ENCODE data around the gene AVPR2.

The AVPR2 gene

GRCh38 chrX:153934148-153934761 lies 29.8 kb downstream of the AVPR2 start:
- no peak for DNase-seq

- DNase-seq: peak; percentile 45
Measured at GRCh38 chrX:153934762-153935325, 30.4 kb downstream of the AVPR2 start, which contains the start of gene NAA10. NAA10 (minus strand) TSS chrX:153935037; CDS start chrX:153934904, 133 bp downstream.

- DNase-seq: no peak
Measured at GRCh38 chrX:153935326-153935851, 30.9 kb downstream of the AVPR2 start.

- no peak for DNase-seq
Measured at GRCh38 chrX:153937056-153937455, 32.6 kb downstream of the AVPR2 start.

GRCh38 chrX:153938226-153938786 lies 33.8 kb downstream of the AVPR2 start:
- no peak for DNase-seq

GRCh38 chrX:153939573-153939972 lies 35.1 kb downstream of the AVPR2 start:
- no peak for DNase-seq

- no peak for DNase-seq
Measured at GRCh38 chrX:153941336-153942252, 37.1 kb downstream of the AVPR2 start.

GRCh38 chrX:153944140-153944799 lies 39.8 kb downstream of the AVPR2 start, which contains the start of gene RENBP:
RENBP (minus strand) TSS chrX:153944643; CDS start chrX:153944610, 33 bp downstream.
- no peak for DNase-seq

- no peak for DNase-seq
Measured at GRCh38 chrX:153944800-153945150, 40.3 kb downstream of the AVPR2 start.

- DNase-seq: no peak
Measured at GRCh38 chrX:153945956-153946943, 41.8 kb downstream of the AVPR2 start.

GRCh38 chrX:153947009-153947769 lies 42.7 kb downstream of the AVPR2 start:
- peak; percentile 60 for DNase-seq

GRCh38 chrX:153948002-153948466 lies 43.6 kb downstream of the AVPR2 start:
- no peak for DNase-seq

GRCh38 chrX:153948847-153949805 lies 44.7 kb downstream of the AVPR2 start:
- no peak for DNase-seq

- DNase-seq: no peak
Measured at GRCh38 chrX:153950127-153950526, 45.7 kb downstream of the AVPR2 start.

- no peak for DNase-seq
Measured at GRCh38 chrX:153951683-153952372, 47.4 kb downstream of the AVPR2 start.

- DNase-seq: no peak
Measured at GRCh38 chrX:153952373-153953026, 48.0 kb downstream of the AVPR2 start.

- peak; percentile 31 for DNase-seq
Measured at GRCh38 chrX:153953342-153953830, 48.9 kb downstream of the AVPR2 start.
